Measurements from ENCODE around the gene CPPED1.

The CPPED1 gene

GRCh38 chr16:12646098-12646489 is 157.6 kb downstream of the CPPED1 start:
- no peak for DNase-seq (ENCODE audit: low spot score)

GRCh38 chr16:12643034-12643455 is 160.6 kb downstream of the CPPED1 start:
- DNase-seq (ENCODE audit: low spot score), result no peak

- DNase-seq (ENCODE audit: low spot score), result no peak
Observed at GRCh38 chr16:12639044-12639443, 164.6 kb downstream of the CPPED1 start.

GRCh38 chr16:12637002-12637401 is 166.7 kb downstream of the CPPED1 start:
- no peak for DNase-seq (ENCODE audit: low spot score)

- no peak for DNase-seq (ENCODE audit: low spot score)
Observed at GRCh38 chr16:12629271-12629670, 174.4 kb downstream of the CPPED1 start.

- DNase-seq (ENCODE audit: low spot score), result no peak
Observed at GRCh38 chr16:12628536-12628935, 175.2 kb downstream of the CPPED1 start.

GRCh38 chr16:12627394-12627793 is 176.3 kb downstream of the CPPED1 start:
- DNase-seq (ENCODE audit: low spot score), result no peak

GRCh38 chr16:12626411-12626810 is 177.3 kb downstream of the CPPED1 start:
- no peak for DNase-seq (ENCODE audit: low spot score)

- DNase-seq (ENCODE audit: low spot score), result no peak
Observed at GRCh38 chr16:12625716-12626115, 178.0 kb downstream of the CPPED1 start.

GRCh38 chr16:12625068-12625467 is 178.6 kb downstream of the CPPED1 start:
- no peak for DNase-seq (ENCODE audit: low spot score)

GRCh38 chr16:12620150-12620549 is 183.5 kb downstream of the CPPED1 start:
- DNase-seq (ENCODE audit: low spot score), result no peak

GRCh38 chr16:12618515-12618914 is 185.2 kb downstream of the CPPED1 start:
- DNase-seq (ENCODE audit: low spot score), result no peak

- DNase-seq (ENCODE audit: low spot score), result no peak
Observed at GRCh38 chr16:12617401-12617819, 186.3 kb downstream of the CPPED1 start.

GRCh38 chr16:12614662-12615278 is 188.9 kb downstream of the CPPED1 start:
- DNase-seq (ENCODE audit: low spot score), result no peak

- no peak for DNase-seq (ENCODE audit: low spot score)
Observed at GRCh38 chr16:12613992-12614661, 189.6 kb downstream of the CPPED1 start.

GRCh38 chr16:12613131-12613991 is 190.3 kb downstream of the CPPED1 start:
- no peak for DNase-seq (ENCODE audit: low spot score)

- no peak for DNase-seq (ENCODE audit: low spot score)
Observed at GRCh38 chr16:12612598-12613101, 191.0 kb downstream of the CPPED1 start.

GRCh38 chr16:12611916-12612597 is 191.6 kb downstream of the CPPED1 start:
- no peak for DNase-seq (ENCODE audit: low spot score)

- no peak for DNase-seq (ENCODE audit: low spot score)
Observed at GRCh38 chr16:12611006-12611477, 192.6 kb downstream of the CPPED1 start.

GRCh38 chr16:12609937-12610699 is 193.6 kb downstream of the CPPED1 start:
- no peak for DNase-seq (ENCODE audit: low spot score)

Measured in cerebellar cortex (tissue), 1 donor.